Astrocyte of the hippocampus (primary cell): ENCODE measurements around the gene SNX12.
A peak's percentile ranks its signal among the peaks of the same experiment; 100 is the strongest.

Source experiments
- DNase-seq: peaks from one replicate; pipeline ENCODE4 v3.0.0; 2011; ENCODE audit warnings: low read depth, low spot score

SNX12 gene

GRCh38 chrX:71068044-71068918, at the start of gene SNX12:
TSS of gene SNX12 (minus strand) at chrX:71068334. CDS start at chrX:71068306, 28 bp downstream.
- DNase-seq = peak; percentile 97

GRCh38 chrX:71117358-71117757, 49.2 kb upstream of the SNX12 start:
- DNase-seq = no peak

- no peak for DNase-seq
Measured at GRCh38 chrX:71111921-71112431, 43.8 kb upstream of the SNX12 start.

- no peak for DNase-seq
Measured at GRCh38 chrX:71111141-71111843, 43.2 kb upstream of the SNX12 start, which contains the start of gene IL2RG. TSS of gene IL2RG (minus strand) at chrX:71111577. CDS start at chrX:71111539, 38 bp downstream.

- DNase-seq = no peak
Measured at GRCh38 chrX:71109051-71109450, 40.9 kb upstream of the SNX12 start.

GRCh38 chrX:71107762-71108360, 39.7 kb upstream of the SNX12 start:
- DNase-seq = no peak

GRCh38 chrX:71107245-71107644, 39.1 kb upstream of the SNX12 start:
- no peak for DNase-seq

GRCh38 chrX:71106427-71106826, 38.3 kb upstream of the SNX12 start, which contains the start of gene CXorf65:
TSS of gene CXorf65 (minus strand) at chrX:71106740. CDS start at chrX:71106556, 184 bp downstream.
- DNase-seq = no peak

GRCh38 chrX:71105628-71106027, 37.5 kb upstream of the SNX12 start:
- no peak for DNase-seq

GRCh38 chrX:71103110-71103983, 35.2 kb upstream of the SNX12 start:
- DNase-seq = no peak

GRCh38 chrX:71102292-71102691, 34.2 kb upstream of the SNX12 start:
- DNase-seq = no peak

- no peak for DNase-seq
Measured at GRCh38 chrX:71100581-71101505, 32.7 kb upstream of the SNX12 start.

GRCh38 chrX:71099736-71100135, 31.6 kb upstream of the SNX12 start:
- no peak for DNase-seq

GRCh38 chrX:71098951-71099506, 30.9 kb upstream of the SNX12 start:
- DNase-seq = no peak

- peak; percentile 23 for DNase-seq
Measured at GRCh38 chrX:71098302-71098701, 30.2 kb upstream of the SNX12 start.

- no peak for DNase-seq
Measured at GRCh38 chrX:71096760-71097032, 28.6 kb upstream of the SNX12 start.

- peak; percentile 45 for DNase-seq
Measured at GRCh38 chrX:71095981-71096759, 28.0 kb upstream of the SNX12 start.

- DNase-seq = peak; percentile 92
Measured at GRCh38 chrX:71095555-71095980, 27.4 kb upstream of the SNX12 start, which contains the start of gene FOXO4. TSS of gene FOXO4 (plus strand) at chrX:71095851. CDS start at chrX:71096529, 678 bp downstream.

GRCh38 chrX:71095033-71095432, 26.9 kb upstream of the SNX12 start:
- no peak for DNase-seq
